Measurements from ENCODE around the gene PDHA2. TPM values are rescaled to one million over a fixed set of nuclear protein-coding genes. Genes with fewer than 3 reads are reported as not detected.
"Not testable (repeated sequence)": the region's sequence is repeated elsewhere in the genome, so short reads cannot be mapped to it uniquely, and the experiment has no call there.

Gene PDHA2
- total RNA-seq, result not detected

- Mint-ChIP-seq H3K4me1 (no peaks in the 10 kb centered on the region), H3K27ac (no peak within 1 kb of the TSS), H3K9me3 (peaks cover 8% of the 10 kb centered on the region), H3K27me3 (no peaks in the 10 kb centered on the region), H3K4me3 (no peak within 1 kb of the TSS), H3K36me3 (ENCODE audit: low read depth) (no peaks in the 10 kb centered on the region)
- CTCF ChIA-PET, result no interaction called here
- DNase-seq, result no peak
- POLR2A ChIA-PET, result no interaction called here
Observed at GRCh38 chr4:95839891-95840290, at the start of gene PDHA2. PDHA2 (plus strand) TSS chr4:95840093; CDS start chr4:95840151, 58 bp downstream.

GRCh38 chr4:95798003-95798402, 41.9 kb upstream of the PDHA2 start:
- ChIA-PET POLR2A (no interaction called here), CTCF (no interaction called here)
- Mint-ChIP-seq H3K27ac (no peak overlapping the region), H3K4me3 (no peak overlapping the region), H3K9me3 (peaks cover 7% of the 10 kb centered on the region), H3K36me3 (ENCODE audit: low read depth) (no peaks in the 10 kb centered on the region), H3K27me3 (no peaks in the 10 kb centered on the region), H3K4me1 (no peaks in the 10 kb centered on the region)
- no peak for DNase-seq

GRCh38 chr4:95798727-95799126, 41.2 kb upstream of the PDHA2 start:
- Mint-ChIP-seq H3K36me3 (ENCODE audit: low read depth) (no peaks in the 10 kb centered on the region), H3K9me3 (peaks cover 7% of the 10 kb centered on the region), H3K27ac (no peak overlapping the region), H3K4me3 (no peak overlapping the region), H3K4me1 (no peaks in the 10 kb centered on the region), H3K27me3 (no peaks in the 10 kb centered on the region)
- ChIA-PET CTCF (no interaction called here), POLR2A (no interaction called here)
- no peak for DNase-seq

- CTCF ChIA-PET, result no interaction called here
- DNase-seq, result no peak
- Mint-ChIP-seq H3K4me3 (no peak overlapping the region), H3K4me1 (no peaks in the 10 kb centered on the region), H3K9me3 (no peaks in the 10 kb centered on the region), H3K27ac (no peak overlapping the region), H3K36me3 (ENCODE audit: low read depth) (no peaks in the 10 kb centered on the region), H3K27me3 (no peaks in the 10 kb centered on the region)
- POLR2A ChIA-PET, result no interaction called here
Observed at GRCh38 chr4:95821867-95822266, 18.0 kb upstream of the PDHA2 start.

GRCh38 chr4:95825546-95825945, 14.3 kb upstream of the PDHA2 start:
- no peaks in the 10 kb centered on the region for H3K27me3 Mint-ChIP-seq
- no peaks in the 10 kb centered on the region for H3K36me3 Mint-ChIP-seq (ENCODE audit: low read depth)
- H3K4me1 Mint-ChIP-seq, result no peaks in the 10 kb centered on the region
- no peak overlapping the region for H3K4me3 Mint-ChIP-seq
- DNase-seq, result no peak
- H3K9me3 Mint-ChIP-seq, result no peaks in the 10 kb centered on the region
- ChIA-PET CTCF (no interaction called here), POLR2A (no interaction called here)
- H3K27ac Mint-ChIP-seq, result no peak overlapping the region

GRCh38 chr4:95830651-95831050, 9.2 kb upstream of the PDHA2 start:
- Mint-ChIP-seq H3K9me3 (no peaks in the 10 kb centered on the region), H3K27me3 (no peaks in the 10 kb centered on the region), H3K4me3 (no peak overlapping the region), H3K36me3 (ENCODE audit: low read depth) (no peaks in the 10 kb centered on the region), H3K27ac (no peak overlapping the region), H3K4me1 (no peaks in the 10 kb centered on the region)
- CTCF ChIA-PET, result no interaction called here
- POLR2A ChIA-PET, result no interaction called here
- DNase-seq, result no peak

- Mint-ChIP-seq H3K36me3 (ENCODE audit: low read depth) (no peaks in the 10 kb centered on the region), H3K27ac (no peak overlapping the region), H3K9me3 (no peaks in the 10 kb centered on the region), H3K27me3 (no peaks in the 10 kb centered on the region), H3K4me1 (no peaks in the 10 kb centered on the region), H3K4me3 (no peak overlapping the region)
- CTCF ChIA-PET, result no interaction called here
- POLR2A ChIA-PET, result no interaction called here
- no peak for DNase-seq
Observed at GRCh38 chr4:95831166-95831565, 8.7 kb upstream of the PDHA2 start.

- ChIA-PET CTCF (no interaction called here), POLR2A (no interaction called here)
- H3K4me3 Mint-ChIP-seq, result no peak overlapping the region
- no peak overlapping the region for H3K27ac Mint-ChIP-seq
- H3K4me1 Mint-ChIP-seq, result no peaks in the 10 kb centered on the region
- no peaks in the 10 kb centered on the region for H3K36me3 Mint-ChIP-seq (ENCODE audit: low read depth)
- no peak for DNase-seq
- no peaks in the 10 kb centered on the region for H3K9me3 Mint-ChIP-seq
- no peaks in the 10 kb centered on the region for H3K27me3 Mint-ChIP-seq
Observed at GRCh38 chr4:95833711-95834194, 6.1 kb upstream of the PDHA2 start.

- H3K27ac Mint-ChIP-seq, result no peak overlapping the region
- CTCF ChIA-PET, result no interaction called here
- DNase-seq, result no peak
- H3K36me3 Mint-ChIP-seq (ENCODE audit: low read depth), result no peaks in the 10 kb centered on the region
- H3K27me3 Mint-ChIP-seq, result no peaks in the 10 kb centered on the region
- H3K9me3 Mint-ChIP-seq, result peaks cover 4% of the 10 kb centered on the region
- no peak overlapping the region for H3K4me3 Mint-ChIP-seq
- H3K4me1 Mint-ChIP-seq, result no peaks in the 10 kb centered on the region
- POLR2A ChIA-PET, result no interaction called here
Observed at GRCh38 chr4:95835672-95836071, 4.2 kb upstream of the PDHA2 start.

GRCh38 chr4:95838192-95838591, 1.7 kb upstream of the PDHA2 start:
- H3K36me3 Mint-ChIP-seq (ENCODE audit: low read depth), result no peaks in the 10 kb centered on the region
- CTCF ChIA-PET, result no interaction called here
- no peak overlapping the region for H3K27ac Mint-ChIP-seq
- H3K4me3 Mint-ChIP-seq, result no peak overlapping the region
- POLR2A ChIA-PET, result no interaction called here
- peaks cover 8% of the 10 kb centered on the region for H3K9me3 Mint-ChIP-seq
- DNase-seq, result no peak
- H3K4me1 Mint-ChIP-seq, result no peaks in the 10 kb centered on the region
- no peaks in the 10 kb centered on the region for H3K27me3 Mint-ChIP-seq

GRCh38 chr4:95847908-95848460, 8.1 kb downstream of the PDHA2 start:
- ChIA-PET POLR2A (no interaction called here), CTCF (no interaction called here)
- Mint-ChIP-seq H3K36me3 (ENCODE audit: low read depth) (no peaks in the 10 kb centered on the region), H3K27me3 (no peaks in the 10 kb centered on the region), H3K27ac (no peak overlapping the region), H3K9me3 (no peaks in the 10 kb centered on the region), H3K4me3 (no peak overlapping the region), H3K4me1 (no peaks in the 10 kb centered on the region)
- no peak for DNase-seq

GRCh38 chr4:95850161-95850560, 10.3 kb downstream of the PDHA2 start:
- Mint-ChIP-seq H3K4me3 (no peak overlapping the region), H3K9me3 (no peaks in the 10 kb centered on the region), H3K27me3 (no peaks in the 10 kb centered on the region), H3K36me3 (ENCODE audit: low read depth) (no peaks in the 10 kb centered on the region), H3K27ac (no peak overlapping the region), H3K4me1 (no peaks in the 10 kb centered on the region)
- no peak for DNase-seq
- ChIA-PET CTCF (no interaction called here), POLR2A (no interaction called here)

GRCh38 chr4:95857761-95858160, 17.9 kb downstream of the PDHA2 start:
- Mint-ChIP-seq H3K36me3 (ENCODE audit: low read depth) (no peaks in the 10 kb centered on the region), H3K27ac (no peak overlapping the region), H3K9me3 (peaks cover 2% of the 10 kb centered on the region), H3K27me3 (no peaks in the 10 kb centered on the region), H3K4me3 (no peak overlapping the region), H3K4me1 (no peaks in the 10 kb centered on the region)
- CTCF ChIA-PET, result no interaction called here
- POLR2A ChIA-PET, result no interaction called here
- no peak for DNase-seq

GRCh38 chr4:95867919-95868318, 28.0 kb downstream of the PDHA2 start:
- H3K9me3 Mint-ChIP-seq, result peaks cover 14% of the 10 kb centered on the region
- no peak overlapping the region for H3K27ac Mint-ChIP-seq
- ChIA-PET CTCF (no interaction called here), POLR2A (no interaction called here)
- no peaks in the 10 kb centered on the region for H3K4me1 Mint-ChIP-seq
- no peaks in the 10 kb centered on the region for H3K27me3 Mint-ChIP-seq
- DNase-seq, result no peak
- no peak overlapping the region for H3K4me3 Mint-ChIP-seq
- H3K36me3 Mint-ChIP-seq (ENCODE audit: low read depth), result no peaks in the 10 kb centered on the region

- CTCF ChIA-PET; H3K36me3 Mint-ChIP-seq (ENCODE audit: low read depth); DNase-seq; H3K4me1 Mint-ChIP-seq; H3K27me3 Mint-ChIP-seq; POLR2A ChIA-PET; H3K27ac Mint-ChIP-seq; H3K4me3 Mint-ChIP-seq: not testable (repeated sequence)
- peaks cover 14% of the 10 kb centered on the region for H3K9me3 Mint-ChIP-seq
Observed at GRCh38 chr4:95869414-95869813, 29.5 kb downstream of the PDHA2 start.

Data from activated CD4-positive, alpha-beta memory T cell treated with anti-CD3 and anti-CD28 coated beads, Interleukin-2, amount 10 ng/mL, durations not matched to agents 7 days and 5 days (primary cell).